HFF-Myc (cell line): ENCODE results near the gene TNS4.

Experiments
- DNase-seq: peaks from one replicate; pipeline ENCODE4 v3.0.0-alpha.2; 2011; ENCODE audit warnings: low read depth; ENCODE audit errors: extremely low read depth
- H3K4me3 ChIP-seq: replicated peaks from 2 replicates; pipeline ENCODE4 v1.5.1; 2011; ENCODE audit warnings: low read depth, mild to moderate bottlenecking, control low read depth, low read length
- CTCF ChIP-seq: IDR thresholded peaks from 2 replicates; pipeline ENCODE4 v1.5.1; 2012; ENCODE audit warnings: mild to moderate bottlenecking, low read depth, low read length, control low read depth; ENCODE audit errors: missing control alignments

The TNS4 gene

GRCh38 chr17:40515011-40515410, 13.6 kb upstream of the TNS4 start:
- no peak for DNase-seq
- no peak for TF ChIP-seq CTCF
- no peak overlapping the region for H3K4me3 ChIP-seq

GRCh38 chr17:40514013-40514875, 12.8 kb upstream of the TNS4 start:
- H3K4me3 ChIP-seq: no peak overlapping the region
- DNase-seq: no peak
- no peak for TF ChIP-seq CTCF

DNA sequence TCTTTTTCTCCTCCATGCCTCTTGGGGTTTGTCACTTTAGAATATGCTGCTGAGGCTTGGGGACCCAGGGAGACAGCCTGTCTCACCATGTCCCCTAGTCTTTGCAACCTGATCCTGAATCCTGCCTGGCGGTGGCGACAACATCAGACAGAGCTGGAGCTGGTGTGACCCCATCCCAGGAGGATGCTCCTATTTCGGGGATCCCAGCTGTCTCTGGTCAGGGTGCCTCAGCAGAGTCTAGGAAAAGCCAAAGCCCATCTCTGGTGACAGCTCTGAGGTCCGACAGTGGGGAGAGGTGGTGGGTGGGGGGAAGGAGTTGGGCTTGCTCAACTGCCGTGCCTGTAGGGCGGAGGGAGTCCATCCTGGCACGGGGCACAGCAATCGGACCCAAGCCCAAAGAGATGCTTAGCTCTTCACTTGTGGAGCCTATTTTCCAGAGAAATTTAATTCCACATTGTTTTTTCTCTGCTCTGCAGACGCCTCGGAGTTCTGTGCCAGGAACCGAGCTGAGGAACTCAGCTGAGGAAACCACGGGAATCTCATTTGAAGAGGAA, 10.3 kb upstream of the TNS4 start:
- no peak overlapping the region for H3K4me3 ChIP-seq
- DNase-seq: no peak
- TF ChIP-seq CTCF: no peak

GRCh38 chr17:40511136-40511535, 9.7 kb upstream of the TNS4 start:
- no peak overlapping the region for H3K4me3 ChIP-seq
- TF ChIP-seq CTCF: no peak
- no peak for DNase-seq

DNA sequence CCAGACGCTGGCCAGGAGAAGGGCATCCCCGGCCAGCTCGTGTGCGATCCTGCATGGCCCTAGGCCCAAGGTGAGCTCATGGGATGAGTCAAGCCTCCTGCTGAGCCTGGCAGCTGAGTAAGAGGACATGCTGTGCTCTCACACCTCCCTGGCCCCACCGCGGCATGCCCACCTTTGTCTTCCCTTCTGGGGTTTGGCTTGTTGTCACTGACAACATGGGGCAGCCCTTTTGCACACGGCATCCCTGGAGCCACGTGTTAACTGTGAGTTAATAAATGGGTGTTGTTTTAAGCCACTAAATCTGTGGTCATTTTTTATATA, 8.9 kb upstream of the TNS4 start:
- no peak for TF ChIP-seq CTCF
- no peak for DNase-seq
- no peak overlapping the region for H3K4me3 ChIP-seq

DNA sequence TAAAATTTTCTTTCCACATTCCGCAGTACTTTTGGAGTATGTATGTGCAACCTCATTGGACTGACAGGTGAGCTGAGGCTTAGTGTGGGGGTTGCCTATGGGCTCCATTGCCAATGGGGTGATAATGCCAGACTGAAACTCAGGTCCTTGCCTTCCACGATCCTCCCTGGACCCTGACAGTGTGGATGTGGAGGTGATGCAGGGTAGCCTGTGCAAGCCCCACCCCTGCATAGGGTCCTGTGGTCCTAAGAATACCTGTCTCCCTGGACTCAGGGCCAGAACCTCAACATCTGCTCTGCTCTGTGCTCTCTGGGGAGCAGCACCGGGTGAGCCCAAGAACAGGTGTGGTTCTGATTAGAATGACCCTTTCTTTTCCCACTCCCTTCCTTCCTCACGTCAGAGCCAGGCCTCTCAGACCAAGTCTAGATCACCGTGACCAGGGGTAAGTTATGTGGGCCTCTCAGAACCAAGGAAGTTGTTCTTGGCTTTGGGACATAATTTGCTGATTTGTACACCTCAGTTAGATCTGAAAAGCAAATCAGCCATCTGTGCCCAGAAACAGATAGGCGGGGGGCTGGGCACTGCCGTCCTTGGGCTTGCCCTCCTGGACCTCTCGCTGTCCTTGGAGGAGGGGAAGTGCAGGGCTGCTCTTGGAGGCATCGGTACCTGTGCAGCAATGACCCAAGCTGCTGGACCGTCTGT, 8.4 kb upstream of the TNS4 start:
- no peak for DNase-seq
- H3K4me3 ChIP-seq: no peak overlapping the region
- TF ChIP-seq CTCF: no peak
